ENCODE data around the gene THSD4. TPM values are rescaled to one million over a fixed set of nuclear protein-coding genes. Genes with fewer than 3 reads are reported as not detected.

THSD4 gene
- total RNA-seq, 4 donors from 2014 or later, result 23.0 to 68.5 (median 48.6) TPM

DNA sequence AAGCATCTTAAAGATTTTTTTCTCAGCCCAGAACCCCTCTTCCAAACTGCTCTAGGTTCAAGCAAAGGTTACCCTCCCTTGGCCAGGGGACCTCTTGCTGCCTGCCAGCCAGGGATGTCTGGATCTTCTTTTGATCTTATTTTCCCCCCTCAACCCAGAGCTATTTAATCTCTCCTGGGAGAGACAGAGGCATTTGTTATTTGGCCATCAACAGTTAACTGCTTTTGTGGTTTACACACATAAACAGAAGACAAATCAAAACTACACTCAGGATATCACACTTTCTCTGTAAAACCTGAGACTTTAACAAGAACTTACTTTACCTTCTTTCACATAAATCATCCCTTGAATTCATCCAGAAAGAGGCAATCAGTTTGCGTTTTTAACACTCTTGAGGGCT is 272.5 kb downstream of the THSD4 start:
- Histone ChIP-seq H3K4me3 (replicated peaks in 1 of 3) (no peak overlapping the region), H3K36me3 (no peaks in the 10 kb centered on the region), H3K4me1 (peaks cover 9 to 11% of the 10 kb centered on the region in 2 donors), H3K27ac (no peak overlapping the region), H3K9me3 (no peaks in the 10 kb centered on the region), H3K27me3 (no peaks in the 10 kb centered on the region)
- no peak for DNase-seq
- intact Hi-C loops (cut with DNase I), result no loop called here
- TF ChIP-seq POLR2A (IDR thresholded peaks at IDR 0.05), result no peak
- TF ChIP-seq, protein P1, sequence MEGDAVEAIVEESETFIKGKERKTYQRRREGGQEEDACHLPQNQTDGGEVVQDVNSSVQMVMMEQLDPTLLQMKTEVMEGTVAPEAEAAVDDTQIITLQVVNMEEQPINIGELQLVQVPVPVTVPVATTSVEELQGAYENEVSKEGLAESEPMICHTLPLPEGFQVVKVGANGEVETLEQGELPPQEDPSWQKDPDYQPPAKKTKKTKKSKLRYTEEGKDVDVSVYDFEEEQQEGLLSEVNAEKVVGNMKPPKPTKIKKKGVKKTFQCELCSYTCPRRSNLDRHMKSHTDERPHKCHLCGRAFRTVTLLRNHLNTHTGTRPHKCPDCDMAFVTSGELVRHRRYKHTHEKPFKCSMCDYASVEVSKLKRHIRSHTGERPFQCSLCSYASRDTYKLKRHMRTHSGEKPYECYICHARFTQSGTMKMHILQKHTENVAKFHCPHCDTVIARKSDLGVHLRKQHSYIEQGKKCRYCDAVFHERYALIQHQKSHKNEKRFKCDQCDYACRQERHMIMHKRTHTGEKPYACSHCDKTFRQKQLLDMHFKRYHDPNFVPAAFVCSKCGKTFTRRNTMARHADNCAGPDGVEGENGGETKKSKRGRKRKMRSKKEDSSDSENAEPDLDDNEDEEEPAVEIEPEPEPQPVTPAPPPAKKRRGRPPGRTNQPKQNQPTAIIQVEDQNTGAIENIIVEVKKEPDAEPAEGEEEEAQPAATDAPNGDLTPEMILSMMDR (IDR thresholded peaks at IDR 0.05), result no peak
- 83 to 100% methylated on average over 1 of the region's 1 CpG for WGBS, 2 donors

- WGBS, 2 donors, result 77 to 82% methylated on average over 2 of the region's 2 CpGs
- Histone ChIP-seq H3K9me3 (no peaks in the 10 kb centered on the region), H3K36me3 (no peaks in the 10 kb centered on the region), H3K27ac (no peak overlapping the region), H3K27me3 (no peaks in the 10 kb centered on the region), H3K4me1 (peaks cover 1 to 4% of the 10 kb centered on the region in 2 donors), H3K4me3 (replicated peaks in 1 of 3) (no peak overlapping the region)
- no peak for DNase-seq
- intact Hi-C loops (cut with DNase I), result no loop called here
- no peak for TF ChIP-seq POLR2A (IDR thresholded peaks at IDR 0.05)
- TF ChIP-seq, protein P1 (IDR thresholded peaks at IDR 0.05), result no peak
Observed at GRCh38 chr15:71390096-71390495, 274.8 kb downstream of the THSD4 start.

GRCh38 chr15:71391421-71392088 is 276.3 kb downstream of the THSD4 start:
- H3K27ac ChIP-seq, result no peak overlapping the region
- no peaks in the 10 kb centered on the region for H3K27me3 ChIP-seq
- intact Hi-C loops (cut with DNase I), result no loop called here
- DNase-seq, result no peak
- no peaks in the 10 kb centered on the region for H3K36me3 ChIP-seq
- no peaks in the 10 kb centered on the region for H3K9me3 ChIP-seq
- H3K4me1 ChIP-seq, result no peaks in the 10 kb centered on the region
- no peak overlapping the region for H3K4me3 ChIP-seq (replicated peaks in 1 of 3)
- 82 to 84% methylated on average over 6 of the region's 6 CpGs for WGBS, 2 donors
- TF ChIP-seq, protein P1 (IDR thresholded peaks at IDR 0.05), result no peak
- TF ChIP-seq POLR2A (IDR thresholded peaks at IDR 0.05), result no peak

DNA sequence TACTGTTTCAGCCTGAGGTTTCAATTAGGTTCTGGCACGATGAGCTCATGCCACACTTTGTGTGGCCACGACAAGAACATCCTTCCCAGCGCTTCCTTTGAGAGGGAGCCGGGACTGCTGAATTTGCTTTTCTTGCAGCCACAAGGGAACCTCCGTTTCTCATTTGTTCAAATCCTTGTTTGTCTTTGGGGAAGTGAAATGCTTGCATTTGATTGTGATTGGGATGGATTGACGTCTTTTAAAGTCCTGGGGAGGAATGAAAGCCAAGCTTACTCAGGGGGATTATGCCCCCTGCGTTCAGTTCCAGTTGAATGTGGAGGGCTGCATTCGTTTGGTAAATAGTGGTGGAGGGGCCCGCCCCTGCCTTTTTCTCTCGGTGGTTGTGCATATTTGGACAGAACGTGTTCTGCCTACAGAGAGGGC is 277.6 kb downstream of the THSD4 start:
- TF ChIP-seq, protein P1 (IDR thresholded peaks at IDR 0.05), result no peak
- TF ChIP-seq POLR2A (IDR thresholded peaks at IDR 0.05), result no peak
- Histone ChIP-seq H3K36me3 (no peaks in the 10 kb centered on the region), H3K27ac (no peak overlapping the region), H3K4me3 (replicated peaks in 1 of 3) (no peak overlapping the region), H3K4me1 (no peaks in the 10 kb centered on the region), H3K27me3 (no peaks in the 10 kb centered on the region), H3K9me3 (no peaks in the 10 kb centered on the region)
- DNase-seq, result no peak
- WGBS, 2 donors, result 83 to 84% methylated on average over 11 of the region's 11 CpGs
- intact Hi-C loops (cut with DNase I), result no loop called here

DNA sequence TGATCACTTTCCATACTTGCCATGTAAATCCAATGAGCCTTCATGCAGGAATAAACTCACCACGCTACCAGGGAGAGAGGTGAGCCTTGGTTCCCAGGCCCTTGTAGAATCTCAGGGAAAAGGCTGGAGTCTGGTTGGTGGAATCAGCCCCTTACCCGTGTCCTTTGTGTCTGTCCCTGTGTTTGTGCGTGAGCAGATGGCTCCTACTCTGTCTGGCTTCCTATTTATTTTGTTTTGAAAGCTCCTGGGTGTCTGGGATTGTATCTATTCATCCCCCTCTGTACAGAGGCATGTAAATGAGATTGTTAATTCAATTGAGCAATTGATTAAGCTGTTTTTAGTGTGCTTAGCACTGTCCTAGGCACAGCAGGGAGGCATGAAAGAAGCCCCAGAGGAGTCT is 278.1 kb downstream of the THSD4 start:
- DNase-seq, result no peak
- Histone ChIP-seq H3K27me3 (no peaks in the 10 kb centered on the region), H3K4me1 (no peaks in the 10 kb centered on the region), H3K4me3 (replicated peaks in 1 of 3) (no peak overlapping the region), H3K36me3 (no peaks in the 10 kb centered on the region), H3K9me3 (no peaks in the 10 kb centered on the region), H3K27ac (no peak overlapping the region)
- TF ChIP-seq POLR2A (IDR thresholded peaks at IDR 0.05), result no peak
- TF ChIP-seq, protein P1 (IDR thresholded peaks at IDR 0.05), result no peak
- 86 to 92% methylated on average over 3 of the region's 3 CpGs for WGBS, 2 donors
- intact Hi-C loops (cut with DNase I), result no loop called here

Measured in thyroid gland (tissue), 4 donors.